ENCODE results near the gene SPARC. TPM values are rescaled to one million over a fixed set of nuclear protein-coding genes. Genes with fewer than 3 reads are reported as not detected.

SPARC gene
- total RNA-seq, 4 donors from 2014 or later: 194 to 521 (median 352) TPM

DNA sequence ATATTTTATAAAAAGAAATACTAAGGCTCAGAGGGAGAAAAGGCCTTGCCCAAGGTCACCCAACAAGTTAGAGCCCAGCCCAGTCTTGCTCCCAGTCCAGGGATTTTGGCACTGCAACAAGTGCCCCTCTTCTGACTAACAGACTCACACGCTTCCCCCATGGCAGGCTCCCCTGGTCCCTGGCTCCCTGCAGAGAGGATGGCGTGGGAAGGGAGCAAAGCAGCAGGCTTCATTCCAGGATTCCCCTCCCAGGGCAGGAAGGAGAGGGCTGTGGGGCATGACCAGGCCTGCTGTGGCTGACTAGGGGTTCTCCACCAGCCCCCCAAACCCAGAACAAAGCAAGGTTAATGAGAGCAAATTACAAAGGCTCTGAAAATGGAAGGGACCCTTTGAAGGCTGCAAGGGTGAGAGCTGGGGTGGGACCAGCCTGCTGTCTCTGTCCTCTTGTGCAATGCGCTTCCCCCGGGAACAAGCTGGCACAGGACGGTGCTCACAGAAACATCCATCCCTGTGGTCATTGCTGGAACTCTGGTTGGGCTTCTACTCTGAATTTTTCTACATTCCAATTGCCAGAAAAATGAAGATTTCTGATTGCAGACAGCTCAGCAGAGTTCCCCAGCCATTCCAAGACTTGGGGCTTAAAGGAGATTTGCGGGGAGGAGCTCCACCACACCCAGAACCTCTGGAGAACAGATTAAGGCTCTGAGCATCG lies 58.4 kb downstream of the SPARC start:
- H3K27ac ChIP-seq: no peak overlapping the region
- H3K4me3 ChIP-seq: no peak overlapping the region
- H3K9me3 ChIP-seq: no peaks in the 10 kb centered on the region
- 66 to 69% methylated on average over 2 to 5 of the region's 7 CpGs for WGBS, 2 donors (ENCODE audit: low coverage in 1 of 2)
- H3K36me3 ChIP-seq: no peaks in the 10 kb centered on the region
- ATAC-seq: peak; percentile 53
- TF ChIP-seq POLR2AphosphoS5 (IDR thresholded peaks at IDR 0.05): no peak
- TF ChIP-seq EP300 (IDR thresholded peaks at IDR 0.05): no peak
- TF ChIP-seq, protein P1, sequence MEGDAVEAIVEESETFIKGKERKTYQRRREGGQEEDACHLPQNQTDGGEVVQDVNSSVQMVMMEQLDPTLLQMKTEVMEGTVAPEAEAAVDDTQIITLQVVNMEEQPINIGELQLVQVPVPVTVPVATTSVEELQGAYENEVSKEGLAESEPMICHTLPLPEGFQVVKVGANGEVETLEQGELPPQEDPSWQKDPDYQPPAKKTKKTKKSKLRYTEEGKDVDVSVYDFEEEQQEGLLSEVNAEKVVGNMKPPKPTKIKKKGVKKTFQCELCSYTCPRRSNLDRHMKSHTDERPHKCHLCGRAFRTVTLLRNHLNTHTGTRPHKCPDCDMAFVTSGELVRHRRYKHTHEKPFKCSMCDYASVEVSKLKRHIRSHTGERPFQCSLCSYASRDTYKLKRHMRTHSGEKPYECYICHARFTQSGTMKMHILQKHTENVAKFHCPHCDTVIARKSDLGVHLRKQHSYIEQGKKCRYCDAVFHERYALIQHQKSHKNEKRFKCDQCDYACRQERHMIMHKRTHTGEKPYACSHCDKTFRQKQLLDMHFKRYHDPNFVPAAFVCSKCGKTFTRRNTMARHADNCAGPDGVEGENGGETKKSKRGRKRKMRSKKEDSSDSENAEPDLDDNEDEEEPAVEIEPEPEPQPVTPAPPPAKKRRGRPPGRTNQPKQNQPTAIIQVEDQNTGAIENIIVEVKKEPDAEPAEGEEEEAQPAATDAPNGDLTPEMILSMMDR (IDR thresholded peaks at IDR 0.05): no peak
- TF ChIP-seq POLR2A (IDR thresholded peaks at IDR 0.05): no peak
- peaks cover 10% of the 10 kb centered on the region for H3K27me3 ChIP-seq
- H3K4me1 ChIP-seq: no peaks in the 10 kb centered on the region

DNA sequence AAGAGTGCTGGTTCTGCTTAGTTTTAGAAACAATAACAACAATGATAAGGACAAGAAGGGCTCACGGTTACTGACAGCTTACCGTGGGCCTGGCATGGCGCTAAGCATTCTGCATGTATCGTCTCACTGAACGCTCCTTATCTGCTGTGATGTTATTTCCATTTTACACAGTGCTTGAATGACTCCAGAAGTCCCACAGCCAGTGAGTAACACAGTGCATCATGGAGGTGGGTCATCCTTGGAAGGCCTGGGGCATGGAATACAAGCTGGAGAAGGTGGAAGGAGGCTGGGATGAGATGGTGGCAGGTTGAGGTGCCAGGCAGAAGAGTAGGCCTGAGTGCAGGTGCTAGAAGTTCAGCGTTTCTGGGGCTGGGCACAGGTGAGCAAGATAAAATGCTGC lies 59.1 kb downstream of the SPARC start:
- no peaks in the 10 kb centered on the region for H3K9me3 ChIP-seq
- no peak for ATAC-seq
- H3K4me1 ChIP-seq: no peaks in the 10 kb centered on the region
- WGBS, 2 donors (ENCODE audit: low coverage in 1 of 2): 73 to 74% methylated on average over 6 of the region's 6 CpGs
- TF ChIP-seq EP300 (IDR thresholded peaks at IDR 0.05): no peak
- TF ChIP-seq, protein P1 (IDR thresholded peaks at IDR 0.05): no peak
- TF ChIP-seq POLR2AphosphoS5 (IDR thresholded peaks at IDR 0.05): no peak
- no peak for TF ChIP-seq POLR2A (IDR thresholded peaks at IDR 0.05)
- no peaks in the 10 kb centered on the region for H3K36me3 ChIP-seq
- no peak overlapping the region for H3K4me3 ChIP-seq
- H3K27ac ChIP-seq: no peak overlapping the region
- peaks cover 3% of the 10 kb centered on the region for H3K27me3 ChIP-seq

DNA sequence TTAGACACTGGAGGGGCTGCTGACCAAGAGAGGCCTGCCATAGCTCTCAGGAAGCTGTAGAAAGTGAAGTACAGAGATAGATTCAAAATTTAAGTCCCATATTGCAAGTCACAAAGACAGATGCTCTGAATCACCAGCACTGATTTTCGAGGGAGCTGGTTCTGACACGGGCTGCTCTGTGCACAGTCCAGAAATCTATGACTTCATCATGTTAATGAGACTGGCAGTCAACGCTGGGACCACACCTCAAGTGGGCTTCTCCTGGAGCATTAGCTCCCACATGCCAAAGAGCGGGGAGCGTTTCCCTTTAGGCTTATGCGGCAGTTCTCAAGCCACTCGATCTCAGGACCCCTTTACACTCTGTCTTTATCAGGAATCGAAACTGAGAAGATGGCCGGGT lies 61.4 kb downstream of the SPARC start:
- Histone ChIP-seq H3K36me3 (no peaks in the 10 kb centered on the region), H3K4me1 (no peaks in the 10 kb centered on the region), H3K27me3 (peaks cover 17% of the 10 kb centered on the region), H3K9me3 (no peaks in the 10 kb centered on the region), H3K4me3 (no peak overlapping the region), H3K27ac (no peak overlapping the region)
- 37 to 78% methylated on average over 2 to 5 of the region's 9 CpGs for WGBS, 2 donors (ENCODE audit: low coverage in 1 of 2)
- ATAC-seq: no peak
- TF ChIP-seq, protein P1 (IDR thresholded peaks at IDR 0.05): no peak
- TF ChIP-seq POLR2A (IDR thresholded peaks at IDR 0.05) (no peak), EP300 (IDR thresholded peaks at IDR 0.05) (no peak), POLR2AphosphoS5 (IDR thresholded peaks at IDR 0.05) (no peak)

DNA sequence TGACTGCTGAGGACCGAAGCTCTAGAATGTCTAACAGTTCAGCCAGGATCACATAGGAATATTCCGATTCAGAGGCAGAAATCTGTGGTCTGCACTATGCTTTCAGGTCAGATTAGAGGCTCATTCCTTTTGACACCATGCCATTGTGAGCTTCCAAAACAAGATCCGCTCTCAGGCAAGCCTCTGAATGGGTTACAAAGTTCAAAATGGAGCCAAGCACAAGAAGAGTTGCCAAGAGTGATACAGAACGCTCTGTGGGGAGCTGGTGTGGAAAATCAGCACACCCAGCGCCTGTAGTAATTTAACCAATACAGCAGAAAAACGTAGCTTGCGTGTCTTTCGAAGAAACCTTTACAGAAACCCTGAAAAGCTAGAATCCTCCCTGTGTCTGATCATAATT lies 62.2 kb downstream of the SPARC start:
- Histone ChIP-seq H3K27me3 (peaks cover 24% of the 10 kb centered on the region), H3K36me3 (no peaks in the 10 kb centered on the region), H3K27ac (no peak overlapping the region), H3K4me3 (no peak overlapping the region), H3K9me3 (no peaks in the 10 kb centered on the region), H3K4me1 (no peaks in the 10 kb centered on the region)
- no peak for ATAC-seq
- WGBS, 2 donors (ENCODE audit: low coverage in 1 of 2): 49 to 50% methylated on average over 7 to 8 of the region's 8 CpGs
- TF ChIP-seq POLR2AphosphoS5 (IDR thresholded peaks at IDR 0.05) (no peak), POLR2A (IDR thresholded peaks at IDR 0.05) (no peak), EP300 (IDR thresholded peaks at IDR 0.05) (no peak)
- TF ChIP-seq, protein P1 (IDR thresholded peaks at IDR 0.05): no peak
